GM21360 (cell line): ENCODE measurements around the gene SRRM3.
"Not testable (repeated sequence)": the region's sequence is repeated elsewhere in the genome, so short reads cannot be mapped to it uniquely, and the experiment has no call there.

ENCODE experiments used
- ATAC-seq: cut with Tn5 transposase; IDR thresholded peaks from one replicate; pipeline ENCODE4 v1.9.1; 2021; ENCODE audit warnings: mild to moderate bottlenecking, moderate library complexity; ENCODE audit not compliant: unreplicated experiment

Gene SRRM3

GRCh38 chr7:76187272-76187671, 14.4 kb upstream of the SRRM3 start:
- no peak for ATAC-seq

DNA sequence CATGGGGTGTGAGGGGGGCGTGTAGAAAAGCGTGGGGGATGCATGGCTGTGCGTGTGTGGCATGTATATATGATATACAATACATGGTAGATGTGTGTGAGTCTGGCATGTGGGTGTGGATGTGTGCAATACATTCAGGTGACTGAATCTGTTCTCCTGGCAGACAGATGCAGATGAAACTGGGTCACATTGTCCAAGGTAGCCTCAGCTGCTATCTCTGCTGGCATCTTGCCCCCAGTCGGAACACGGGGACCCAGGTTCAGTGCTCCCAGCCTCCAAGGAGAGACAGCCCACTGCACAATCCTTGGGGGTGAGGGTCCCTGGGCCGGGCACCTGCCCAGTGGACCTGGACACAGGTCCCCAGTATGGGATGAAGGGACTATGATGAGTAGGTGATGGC, 12.4 kb upstream of the SRRM3 start:
- no peak for ATAC-seq

DNA sequence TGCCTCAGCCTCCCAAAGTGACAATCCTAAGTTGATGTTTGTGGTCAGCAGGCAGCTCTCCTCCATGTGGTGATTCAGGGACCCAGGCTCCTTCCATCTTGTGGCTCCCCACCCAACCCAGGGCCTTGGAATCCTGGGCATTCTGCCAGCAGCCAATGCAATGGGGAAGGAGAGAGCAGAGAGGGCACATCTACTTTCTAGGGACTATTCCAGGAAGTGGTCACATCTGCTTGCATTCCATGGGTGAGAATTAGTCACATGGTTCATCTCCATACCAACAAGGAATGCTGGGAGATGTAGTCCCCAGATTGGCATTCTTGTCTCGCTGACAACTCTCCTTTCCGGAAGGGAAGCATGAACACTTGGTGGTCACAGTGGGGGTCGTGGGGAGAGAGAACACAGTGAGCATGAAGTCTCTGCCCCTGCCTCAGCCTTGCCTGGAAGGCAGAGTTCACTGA, 9.9 kb upstream of the SRRM3 start:
- ATAC-seq = no peak

- no peak for ATAC-seq
Observed at GRCh38 chr7:76193466-76193865, 8.2 kb upstream of the SRRM3 start.

- ATAC-seq = no peak
Observed at GRCh38 chr7:76193883-76194282, 7.8 kb upstream of the SRRM3 start.

DNA sequence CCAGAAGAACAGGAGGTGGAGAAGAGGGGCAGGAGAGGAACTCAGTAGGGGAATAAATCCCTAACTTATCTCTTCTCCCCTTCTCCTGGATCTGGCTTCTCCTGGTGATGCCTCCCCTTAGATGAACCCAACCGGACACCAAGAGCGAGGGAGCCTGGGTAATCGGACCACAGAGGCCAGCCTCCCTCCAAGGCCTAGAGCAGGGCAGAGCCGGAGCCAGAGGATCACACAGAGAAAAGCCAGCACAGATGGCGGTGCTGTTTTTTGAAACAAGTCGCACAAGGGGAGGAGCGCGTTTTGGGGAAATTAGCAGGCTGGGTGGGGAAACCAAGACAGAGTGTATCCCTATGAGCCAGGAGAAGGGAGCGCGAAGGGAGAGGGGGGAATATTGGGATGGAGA, 4.9 kb upstream of the SRRM3 start:
- no peak for ATAC-seq

DNA sequence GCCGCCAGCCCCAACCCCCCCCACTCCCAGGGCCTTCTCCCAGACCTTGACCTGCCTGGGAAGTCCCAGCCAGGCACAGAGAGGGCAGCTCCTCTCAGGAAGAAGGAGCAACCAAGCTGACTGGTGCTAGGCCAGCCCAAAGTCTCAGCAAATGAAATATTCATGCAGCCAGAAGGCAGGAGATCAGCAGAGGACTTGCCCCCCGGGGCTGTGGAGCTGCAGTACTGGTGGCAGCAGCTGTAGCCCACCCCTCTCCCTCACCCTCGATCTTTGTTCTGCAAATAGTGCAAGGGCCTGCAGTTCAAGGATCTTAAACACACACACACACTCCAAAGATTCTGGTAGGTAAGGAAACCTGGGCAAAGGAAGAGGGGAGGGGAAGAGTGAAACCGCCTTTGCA, 3.5 kb upstream of the SRRM3 start:
- ATAC-seq = no peak

DNA sequence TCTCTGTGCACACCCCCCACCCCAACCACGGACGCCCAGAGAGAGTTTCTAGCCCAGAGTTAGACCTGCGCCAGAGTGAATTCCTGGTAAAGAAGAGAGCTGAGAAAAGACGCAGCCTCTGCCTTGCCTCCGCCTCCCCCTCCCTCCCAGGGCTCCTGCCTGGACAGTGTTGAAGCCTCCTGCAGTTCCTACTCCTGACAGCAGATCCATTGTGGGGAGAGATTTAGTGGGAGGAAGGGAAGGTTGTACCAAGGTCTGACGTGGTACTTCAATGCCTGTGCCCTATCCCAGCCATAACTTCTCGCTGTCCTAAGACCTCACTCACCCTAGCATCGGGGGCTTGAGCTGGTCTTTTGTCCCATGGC, 952 bp downstream of the SRRM3 start:
- ATAC-seq = no peak

GRCh38 chr7:76204147-76204546, 2.5 kb downstream of the SRRM3 start:
- no peak for ATAC-seq

- ATAC-seq = no peak
Observed at GRCh38 chr7:76206633-76207032, 4.9 kb downstream of the SRRM3 start.

- ATAC-seq = no peak
Observed at GRCh38 chr7:76209310-76209709, 7.6 kb downstream of the SRRM3 start.

DNA sequence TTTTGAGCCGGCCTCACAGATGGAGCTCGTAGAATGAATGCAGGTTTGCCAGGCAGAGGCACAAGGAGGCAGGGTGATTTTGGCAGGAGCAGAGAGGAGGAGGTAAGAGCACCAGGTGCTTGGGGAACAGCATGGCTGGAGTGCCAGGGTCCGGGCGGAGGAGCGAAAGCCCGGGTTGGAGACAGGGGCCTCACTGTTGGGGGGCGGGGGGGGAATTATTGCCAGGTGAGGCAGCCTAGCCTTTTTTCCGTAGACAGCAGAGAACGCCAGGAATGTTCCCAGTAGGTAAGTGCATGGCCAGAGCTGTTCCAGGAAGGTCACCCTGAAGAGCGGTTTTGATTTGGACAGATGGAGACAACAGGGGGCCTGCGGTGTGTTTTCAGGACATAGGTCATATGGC, 9.5 kb downstream of the SRRM3 start:
- no peak for ATAC-seq

- ATAC-seq = not testable (repeated sequence)
Observed at GRCh38 chr7:76215349-76215748, 13.7 kb downstream of the SRRM3 start.

GRCh38 chr7:76216381-76217082, 14.8 kb downstream of the SRRM3 start:
- no peak for ATAC-seq

DNA sequence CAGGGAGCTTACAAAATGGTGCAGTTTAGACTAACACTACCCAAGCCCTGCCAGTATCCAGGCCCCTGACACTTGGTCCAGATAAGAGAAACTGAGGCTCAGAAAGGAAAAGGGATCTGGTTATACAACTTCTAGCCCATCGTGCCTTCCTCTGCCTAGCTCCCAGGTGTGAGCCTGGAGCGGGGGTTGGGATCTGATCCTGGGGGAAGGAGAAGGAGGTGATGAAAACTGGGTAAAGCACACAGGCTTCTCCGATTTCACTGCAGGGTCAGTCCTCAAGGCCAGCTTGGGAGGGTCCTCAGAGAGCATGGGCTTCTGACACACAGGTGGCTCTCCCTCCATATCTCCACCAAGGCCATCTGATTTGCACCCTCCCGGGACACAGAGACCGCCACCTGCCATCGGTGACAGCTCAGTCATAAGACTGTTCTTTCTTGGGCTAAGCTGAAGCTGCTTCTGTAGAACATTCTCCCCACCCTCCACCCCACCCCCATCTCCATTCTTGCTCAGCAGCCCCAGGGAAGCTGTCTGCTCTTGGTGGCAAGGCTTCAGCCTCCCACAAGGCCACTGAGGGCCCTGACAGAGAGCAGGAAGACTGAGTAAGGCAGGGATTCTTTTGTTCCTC, 16.4 kb downstream of the SRRM3 start:
- ATAC-seq = no peak

DNA sequence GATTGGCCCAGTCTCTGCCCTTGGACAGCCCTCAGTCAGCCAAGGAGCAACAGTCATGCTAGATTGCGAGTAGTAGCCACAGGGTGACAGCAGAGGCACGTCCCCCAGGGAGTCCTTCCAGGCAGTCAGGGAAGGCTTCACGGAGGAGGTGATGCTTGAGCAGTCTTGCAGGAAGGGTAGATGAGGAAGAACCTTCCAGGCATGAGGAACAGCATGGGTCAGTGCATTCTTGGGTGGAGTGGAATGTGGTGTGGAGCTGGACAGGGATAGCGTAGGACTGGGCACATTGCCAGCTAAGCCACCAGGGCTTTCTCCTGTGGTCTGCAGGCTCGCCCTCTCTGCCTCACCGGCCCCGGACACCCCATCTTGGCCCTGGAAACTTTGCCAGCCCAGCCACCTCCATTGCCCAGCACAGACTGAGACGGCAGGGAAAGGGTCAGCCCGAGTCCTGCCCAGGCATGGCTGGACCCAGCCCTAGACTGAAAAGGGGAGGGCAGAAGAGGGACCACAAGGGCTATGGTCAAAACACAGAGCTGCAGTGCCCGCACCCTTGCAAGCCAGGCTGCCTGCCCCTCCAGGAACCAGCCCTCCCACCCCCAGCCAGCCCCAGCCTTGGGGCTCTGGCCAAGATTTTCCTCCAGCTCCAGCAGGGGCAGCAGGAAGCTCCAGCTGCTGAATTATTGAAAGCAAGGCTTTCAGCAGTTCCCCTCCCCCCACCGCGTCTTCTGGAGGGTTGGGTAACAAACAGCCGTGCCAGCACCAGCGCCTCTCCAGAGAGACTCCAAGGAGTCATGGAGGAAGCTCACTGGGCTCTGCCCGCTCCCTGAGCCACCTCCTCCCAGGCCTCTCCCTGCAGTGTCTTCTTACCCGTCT, 18.7 kb downstream of the SRRM3 start:
- ATAC-seq = no peak

GRCh38 chr7:76222333-76222732, 20.6 kb downstream of the SRRM3 start:
- ATAC-seq = no peak

GRCh38 chr7:76222839-76223238, 21.1 kb downstream of the SRRM3 start:
- ATAC-seq = no peak

DNA sequence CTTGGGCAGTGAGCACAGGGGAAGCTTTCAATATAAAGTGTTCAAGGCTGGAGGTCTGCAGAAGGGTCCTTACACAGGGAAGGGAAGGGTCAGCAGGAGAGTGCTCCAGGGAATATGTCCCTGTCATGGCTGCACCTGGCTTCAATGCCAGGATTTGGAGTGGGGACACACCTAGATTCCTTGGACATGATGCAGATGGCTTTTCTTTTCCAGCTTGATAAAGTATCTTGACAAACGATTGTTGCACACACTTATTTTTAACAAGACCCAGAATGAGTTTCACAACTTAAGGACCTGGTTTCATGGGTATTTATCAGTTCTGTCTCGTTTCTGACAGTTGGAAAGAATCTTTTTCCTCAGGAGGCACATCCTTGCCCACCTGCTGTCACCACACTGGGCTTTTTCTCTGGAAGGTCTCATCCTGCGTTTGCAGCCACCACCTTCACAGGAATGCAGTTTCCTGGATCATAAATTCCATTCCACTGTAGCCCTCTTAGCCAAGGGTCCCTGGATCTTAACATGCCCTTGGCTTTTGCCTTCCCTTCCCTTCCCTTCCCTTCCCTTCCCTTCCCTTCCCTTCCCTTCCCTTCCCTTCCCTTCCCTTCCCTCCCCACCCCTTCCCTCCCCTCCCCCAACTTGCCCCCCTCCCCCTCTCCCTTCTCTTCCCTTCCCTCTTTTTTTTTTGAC, 21.7 kb downstream of the SRRM3 start:
- no peak for ATAC-seq

GRCh38 chr7:76224695-76225094, 23.0 kb downstream of the SRRM3 start:
- no peak for ATAC-seq

GRCh38 chr7:76225379-76225778, 23.7 kb downstream of the SRRM3 start:
- no peak for ATAC-seq
